GM19035 (cell line): Measurements from ENCODE around the gene COL23A1.

Experiments used
- ATAC-seq: cut with Tn5 transposase; IDR thresholded peaks from one replicate; pipeline ENCODE4 v1.9.1; 2021; ENCODE audit not compliant: unreplicated experiment

The COL23A1 gene

GRCh38 chr5:178515776-178516503 is 74.3 kb downstream of the COL23A1 start:
- no peak for ATAC-seq

GRCh38 chr5:178514851-178515418 is 75.3 kb downstream of the COL23A1 start:
- no peak for ATAC-seq

GRCh38 chr5:178511172-178511571 is 79.0 kb downstream of the COL23A1 start:
- ATAC-seq = no peak

- no peak for ATAC-seq
Measured at GRCh38 chr5:178509491-178510057, 80.6 kb downstream of the COL23A1 start.

- ATAC-seq = no peak
Measured at GRCh38 chr5:178507151-178507932, 82.9 kb downstream of the COL23A1 start.

GRCh38 chr5:178505639-178506407 is 84.4 kb downstream of the COL23A1 start:
- no peak for ATAC-seq

GRCh38 chr5:178504340-178504960 is 85.7 kb downstream of the COL23A1 start:
- no peak for ATAC-seq

GRCh38 chr5:178502401-178503100 is 87.6 kb downstream of the COL23A1 start:
- ATAC-seq = no peak

GRCh38 chr5:178499352-178499751 is 90.8 kb downstream of the COL23A1 start:
- ATAC-seq = no peak

- no peak for ATAC-seq
Measured at GRCh38 chr5:178496642-178497041, 93.6 kb downstream of the COL23A1 start.

GRCh38 chr5:178496214-178496613 is 94.0 kb downstream of the COL23A1 start:
- ATAC-seq = no peak

- no peak for ATAC-seq
Measured at GRCh38 chr5:178495706-178496105, 94.5 kb downstream of the COL23A1 start.

GRCh38 chr5:178492278-178492677 is 97.9 kb downstream of the COL23A1 start:
- ATAC-seq = no peak

GRCh38 chr5:178490935-178491652 is 99.1 kb downstream of the COL23A1 start:
- ATAC-seq = no peak

GRCh38 chr5:178489271-178489976 is 100.8 kb downstream of the COL23A1 start:
- ATAC-seq = no peak

- no peak for ATAC-seq
Measured at GRCh38 chr5:178488696-178489095, 101.5 kb downstream of the COL23A1 start.

GRCh38 chr5:178487911-178488600 is 102.1 kb downstream of the COL23A1 start:
- ATAC-seq = no peak
